GM19240 (cell line): Measurements from ENCODE around the gene FAH.

Experiments used
- DNase-seq: peaks from one replicate; pipeline ENCODE4 v3.0.0; 2011; ENCODE audit warnings: low spot score; ENCODE audit not compliant: insufficient read length

The FAH gene

DNA sequence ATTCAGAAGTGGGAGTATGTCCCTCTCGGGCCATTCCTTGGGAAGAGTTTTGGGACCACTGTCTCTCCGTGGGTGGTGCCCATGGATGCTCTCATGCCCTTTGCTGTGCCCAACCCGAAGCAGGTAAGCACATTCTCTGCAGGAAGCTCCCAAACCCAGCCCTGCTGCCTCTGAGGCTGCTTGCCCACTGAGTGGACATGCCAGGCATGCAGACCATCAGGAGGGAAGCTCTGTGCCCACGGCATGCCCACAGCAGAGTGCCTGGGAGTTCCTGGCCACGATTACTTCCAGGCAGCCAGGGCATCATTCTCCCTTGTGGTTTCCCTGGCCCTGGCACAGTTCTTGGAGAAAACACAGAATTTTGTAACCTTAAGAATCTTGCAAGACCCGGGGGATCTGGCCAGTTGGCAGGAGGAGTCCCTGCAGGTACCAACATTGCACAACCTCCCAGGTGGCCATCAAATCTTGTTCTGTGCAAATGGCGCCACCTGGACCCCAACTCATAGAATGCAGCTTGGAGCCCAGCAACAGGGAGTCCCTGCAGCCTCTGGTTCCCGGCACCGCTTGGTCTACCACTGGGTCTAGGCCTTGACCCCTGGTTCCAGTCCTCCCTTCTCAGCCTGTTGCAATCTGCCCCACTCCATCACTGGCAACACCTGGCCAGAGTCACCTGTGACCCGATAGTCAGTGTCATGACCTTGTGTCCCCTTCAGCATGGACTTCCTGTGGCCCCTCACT lies 20.4 kb downstream of the FAH start:
- peak; percentile 65 for DNase-seq

DNA sequence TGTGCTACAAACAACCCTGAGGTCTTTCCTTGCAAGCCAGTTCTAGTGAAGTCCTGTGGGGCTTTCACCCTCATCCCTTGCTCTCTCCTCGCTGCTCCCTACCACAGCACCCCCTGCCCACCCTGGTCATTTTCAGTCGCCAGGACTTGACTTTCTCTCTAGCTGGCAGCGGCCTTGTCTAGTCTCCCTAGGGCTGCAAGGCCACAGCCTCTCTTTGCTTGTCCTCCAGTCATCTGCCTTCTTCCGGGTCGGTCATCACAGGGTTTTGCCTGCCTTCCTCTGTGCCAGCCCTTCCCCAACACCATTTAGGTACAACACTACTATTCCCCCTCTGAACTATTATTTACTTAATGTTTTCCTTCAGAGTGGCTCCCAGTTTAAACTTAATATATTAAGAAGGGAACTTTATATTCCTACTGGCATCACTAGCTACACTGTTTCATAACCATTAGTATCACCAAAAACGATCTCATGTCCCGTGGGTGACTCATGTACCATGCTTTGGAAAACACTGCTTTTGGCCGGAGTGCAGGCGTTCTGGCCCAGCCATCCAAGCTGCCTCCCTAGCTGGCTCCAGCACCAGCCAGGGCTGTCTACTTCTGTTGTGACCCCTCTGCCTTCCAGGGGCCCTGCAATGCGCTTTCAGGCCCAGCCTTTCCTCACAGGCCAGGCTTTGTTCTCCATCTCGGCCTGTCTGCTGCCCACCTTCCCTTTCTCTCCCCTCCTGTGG lies 21.4 kb downstream of the FAH start:
- DNase-seq = no peak

DNA sequence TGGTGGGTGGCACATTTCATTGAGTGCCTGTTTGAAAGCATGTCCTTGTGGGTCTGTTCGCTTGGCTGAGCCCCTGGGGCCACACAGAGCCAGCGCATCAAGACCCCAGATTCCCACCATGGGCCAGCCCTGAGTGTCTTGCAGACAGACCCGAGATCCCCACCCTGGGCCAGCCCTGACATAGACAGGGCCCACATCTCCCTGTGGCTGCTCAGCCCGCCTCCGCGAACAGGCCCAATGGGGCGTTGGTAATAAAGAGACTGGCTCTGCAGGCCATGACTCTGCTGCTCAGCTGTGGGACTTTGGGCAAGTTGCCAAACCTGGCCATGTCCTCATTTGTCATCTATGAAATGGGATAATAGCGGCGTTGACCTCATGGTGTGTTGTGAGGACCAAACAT lies 22.6 kb downstream of the FAH start:
- DNase-seq = no peak

DNA sequence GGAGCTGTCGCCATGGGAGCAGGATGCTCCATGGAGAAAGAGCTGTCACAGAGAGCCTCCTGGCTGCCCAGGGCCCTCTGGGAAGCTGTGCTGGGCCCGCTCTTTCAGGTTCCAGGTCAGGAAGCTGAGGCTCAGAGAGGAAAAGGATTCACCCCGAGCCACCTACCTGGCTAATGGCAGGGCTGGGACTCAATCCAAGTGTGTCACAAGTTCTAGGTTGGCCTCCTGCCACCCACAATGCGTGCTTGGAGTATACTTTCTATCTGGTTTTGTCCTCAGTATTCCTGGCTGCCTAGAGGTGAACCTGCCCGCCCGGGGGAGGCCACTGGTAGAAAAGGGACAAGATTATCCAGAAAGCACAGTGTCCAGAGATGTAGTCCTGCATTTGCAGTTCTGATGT lies 23.6 kb downstream of the FAH start:
- no peak for DNase-seq

DNA sequence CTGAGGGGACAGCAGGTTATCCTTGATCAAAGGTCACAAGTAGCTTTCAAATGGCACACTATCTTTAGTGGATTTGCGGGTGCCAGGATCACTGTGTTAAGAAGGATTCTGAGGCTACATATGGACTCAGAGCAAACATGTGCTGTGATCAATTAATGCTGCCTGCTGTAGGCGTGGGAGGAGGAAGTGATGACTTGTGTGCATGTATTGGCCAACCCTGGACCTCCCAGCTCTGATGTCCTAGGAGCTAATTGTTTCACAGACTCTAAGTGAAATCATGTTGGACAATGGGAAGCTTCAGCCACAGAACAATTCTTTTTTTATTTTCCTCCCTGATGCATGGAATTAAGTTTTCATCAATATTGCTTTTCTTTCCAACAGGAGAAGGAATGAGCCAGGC lies 24.4 kb downstream of the FAH start:
- no peak for DNase-seq

DNA sequence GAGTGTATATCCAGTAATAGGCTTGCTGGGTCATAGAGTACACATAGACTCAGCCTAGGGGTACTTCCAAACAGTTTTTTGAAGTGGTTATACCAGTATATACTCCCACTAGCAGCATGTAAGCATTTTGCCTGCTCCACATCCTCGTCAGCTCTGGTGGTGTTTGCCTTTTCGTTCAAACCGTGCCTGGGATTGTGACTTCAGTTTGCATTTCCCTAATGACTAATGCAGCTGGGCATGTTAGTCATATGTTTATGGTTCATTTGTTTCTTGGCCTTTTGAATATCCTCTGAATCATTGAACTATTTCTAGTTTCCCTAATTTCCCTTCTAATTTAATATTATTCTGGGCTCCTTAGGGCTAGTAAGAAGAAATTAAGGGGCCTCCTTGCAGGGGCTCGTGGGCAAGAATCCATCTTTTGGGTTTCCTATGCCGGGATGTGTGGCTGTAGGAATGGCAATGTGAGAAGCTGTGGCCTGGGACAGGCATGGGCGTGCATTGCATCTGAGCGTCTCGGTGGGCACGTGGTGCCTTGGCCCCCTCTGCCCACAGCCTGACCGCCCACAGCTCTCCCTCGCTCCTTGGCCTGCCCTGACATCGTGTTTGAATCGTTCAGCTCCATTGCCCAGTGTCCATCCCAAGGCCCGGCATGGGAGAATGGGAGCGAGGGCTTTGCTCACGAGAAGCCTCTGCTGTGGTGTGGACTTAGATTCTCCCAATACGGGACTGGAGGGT lies 26.4 kb downstream of the FAH start:
- no peak for DNase-seq

DNA sequence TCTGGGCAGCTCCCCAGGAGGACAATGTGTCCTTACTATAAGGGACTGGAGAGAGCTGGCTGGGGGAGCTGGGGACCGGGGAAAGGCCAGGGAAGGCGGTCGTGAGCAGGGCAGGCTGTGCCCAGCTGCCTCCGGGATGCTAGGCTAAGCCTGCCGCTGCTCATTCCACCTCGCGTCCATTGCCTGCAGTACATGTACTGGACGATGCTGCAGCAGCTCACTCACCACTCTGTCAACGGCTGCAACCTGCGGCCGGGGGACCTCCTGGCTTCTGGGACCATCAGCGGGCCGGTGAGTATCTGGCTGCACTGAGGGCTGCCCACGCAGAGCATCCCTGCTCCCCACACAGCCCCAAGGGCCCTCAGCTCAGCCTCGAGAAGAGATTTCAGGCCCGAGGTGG lies 27.1 kb downstream of the FAH start:
- DNase-seq = no peak

DNA sequence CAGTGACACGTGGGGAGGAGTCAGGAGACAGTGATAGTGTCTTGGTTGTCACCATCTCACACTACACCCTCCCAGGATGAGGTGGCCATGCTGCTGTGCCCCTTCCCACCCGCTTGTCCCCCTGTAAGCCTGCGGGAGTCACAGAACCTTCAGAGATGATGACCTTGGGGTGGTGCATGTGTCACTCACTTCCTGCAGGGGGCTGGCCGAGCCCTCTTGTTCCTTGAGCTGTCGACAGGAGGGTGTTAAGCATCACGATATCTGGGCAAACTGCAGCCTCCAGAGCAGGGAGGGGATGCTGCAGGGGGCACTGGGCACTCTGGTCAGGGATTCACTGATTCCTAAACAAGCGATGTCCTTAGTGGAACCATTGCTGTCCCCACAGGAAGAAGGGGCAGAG lies 27.7 kb downstream of the FAH start:
- no peak for DNase-seq

DNA sequence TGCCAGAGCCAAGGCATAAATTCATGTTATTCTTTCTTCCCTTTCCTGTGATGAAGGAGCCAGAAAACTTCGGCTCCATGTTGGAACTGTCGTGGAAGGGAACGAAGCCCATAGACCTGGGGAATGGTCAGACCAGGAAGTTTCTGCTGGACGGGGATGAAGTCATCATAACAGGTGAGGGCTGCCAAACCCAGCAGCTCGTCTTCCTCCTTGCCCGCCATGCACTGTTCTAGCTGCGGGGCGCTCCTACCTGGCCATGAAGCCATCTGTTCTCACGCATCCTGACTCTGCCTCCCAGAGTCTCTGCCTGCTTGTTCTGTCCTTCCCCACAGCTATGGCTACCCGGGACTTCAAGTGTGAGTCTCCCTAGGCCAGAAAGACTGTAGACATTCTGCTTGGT lies 28.2 kb downstream of the FAH start:
- DNase-seq = no peak

DNA sequence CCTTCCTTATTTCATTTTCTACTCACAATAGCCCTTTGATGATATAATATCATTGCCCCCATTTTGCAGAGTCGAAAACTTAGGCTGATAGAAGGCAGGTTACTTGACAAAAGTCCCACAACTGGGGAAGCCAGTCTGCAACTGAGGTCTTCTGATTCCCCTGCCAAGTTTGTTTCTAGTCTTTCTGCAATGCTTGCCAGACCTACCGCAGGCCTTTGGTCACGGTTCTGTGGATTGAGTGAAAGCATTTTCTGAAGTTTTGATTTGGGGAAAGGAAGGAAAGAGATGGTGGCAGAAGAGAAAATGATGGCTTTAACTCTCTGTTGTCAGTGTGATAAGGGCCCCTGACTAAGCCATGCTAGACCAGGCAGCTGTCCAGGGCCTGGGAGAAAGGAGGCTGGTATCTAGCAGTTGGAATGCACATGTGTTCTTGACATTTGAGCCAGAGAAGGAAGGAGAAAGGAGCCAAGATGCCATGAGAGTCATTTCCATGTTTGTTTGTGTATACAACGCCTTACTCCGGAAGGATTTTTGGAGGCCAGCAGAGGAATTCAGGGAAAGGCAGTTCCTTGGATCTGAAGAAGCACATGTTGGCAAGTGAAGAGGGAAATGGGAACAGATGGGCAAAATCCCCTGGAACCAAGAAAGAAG lies 29.9 kb downstream of the FAH start:
- DNase-seq = no peak

DNA sequence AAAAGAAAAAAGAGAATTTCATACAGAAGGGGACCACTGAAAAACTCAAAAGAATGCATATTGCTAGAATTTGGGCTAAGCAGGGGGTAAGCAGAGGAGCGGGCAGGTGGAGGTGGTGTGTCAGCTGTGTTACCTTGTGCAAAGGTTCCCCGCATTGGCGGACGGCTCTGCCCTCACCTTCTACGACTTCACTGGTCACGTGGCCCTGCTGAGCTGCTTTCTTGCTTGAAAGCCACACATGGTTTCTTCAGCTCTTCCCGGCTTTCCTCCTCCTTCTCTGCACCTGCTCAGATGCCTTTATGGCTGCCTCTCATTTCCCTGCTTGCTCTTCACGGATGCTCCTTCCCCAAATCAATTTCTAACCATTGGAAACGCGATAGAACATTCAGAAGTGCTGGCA lies 30.5 kb downstream of the FAH start:
- DNase-seq = no peak

DNA sequence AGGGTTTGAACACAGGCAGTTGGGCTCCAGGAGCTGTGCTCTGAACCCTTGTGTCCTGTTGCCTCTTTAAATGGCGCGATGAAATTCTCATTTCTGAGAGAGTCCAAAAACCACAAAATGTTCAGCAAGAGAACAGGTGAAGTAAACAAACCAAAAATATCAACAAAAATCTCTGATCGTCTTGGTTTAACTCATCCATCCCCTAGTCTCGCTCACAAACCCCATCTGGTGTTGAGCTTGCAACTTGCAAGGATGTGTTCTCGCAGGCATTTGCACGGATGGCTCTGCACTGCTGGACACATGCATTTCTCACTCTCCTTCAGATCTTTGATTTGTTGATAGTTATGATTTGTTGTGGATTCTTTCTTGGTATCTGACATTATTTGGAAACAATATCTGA lies 31.1 kb downstream of the FAH start:
- DNase-seq = no peak

DNA sequence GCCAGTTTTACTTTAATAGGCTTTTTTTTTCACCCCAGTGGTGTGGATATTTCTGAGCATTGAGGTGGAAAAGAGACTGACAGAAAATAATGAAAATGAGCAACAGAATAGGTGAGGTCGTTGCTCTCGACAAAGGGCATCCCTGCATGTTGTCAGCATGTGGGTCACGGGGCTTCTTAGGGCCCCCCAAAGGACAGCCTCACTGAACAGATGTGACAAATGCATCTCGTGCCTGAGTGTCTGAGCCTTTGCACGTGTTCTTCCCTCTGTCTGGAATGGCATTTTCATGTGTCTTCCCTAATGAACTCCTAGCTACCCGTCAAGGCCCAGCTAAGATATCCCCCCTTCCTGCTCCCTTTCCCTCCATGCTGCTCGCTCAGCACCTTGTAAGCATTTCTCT lies 31.8 kb downstream of the FAH start:
- DNase-seq = no peak

DNA sequence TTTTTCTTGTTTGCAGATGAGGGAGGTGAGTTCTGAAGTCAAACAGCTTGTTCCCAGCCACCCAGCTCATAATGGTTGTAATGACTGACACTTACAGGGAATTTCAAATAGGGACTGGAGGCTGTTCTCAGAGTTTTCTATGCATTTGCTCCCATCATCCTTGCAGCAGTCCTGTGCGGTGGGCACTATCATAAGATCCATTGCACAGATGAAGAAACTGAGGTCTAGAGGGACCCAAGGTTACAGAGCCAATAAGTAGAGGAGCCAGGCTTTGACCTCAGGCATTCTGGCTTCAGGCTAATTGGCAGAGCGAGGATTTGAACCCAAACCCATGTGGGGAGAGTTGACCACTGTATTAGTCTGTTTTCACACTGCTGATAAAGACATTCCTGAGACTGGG lies 32.4 kb downstream of the FAH start:
- DNase-seq = no peak

DNA sequence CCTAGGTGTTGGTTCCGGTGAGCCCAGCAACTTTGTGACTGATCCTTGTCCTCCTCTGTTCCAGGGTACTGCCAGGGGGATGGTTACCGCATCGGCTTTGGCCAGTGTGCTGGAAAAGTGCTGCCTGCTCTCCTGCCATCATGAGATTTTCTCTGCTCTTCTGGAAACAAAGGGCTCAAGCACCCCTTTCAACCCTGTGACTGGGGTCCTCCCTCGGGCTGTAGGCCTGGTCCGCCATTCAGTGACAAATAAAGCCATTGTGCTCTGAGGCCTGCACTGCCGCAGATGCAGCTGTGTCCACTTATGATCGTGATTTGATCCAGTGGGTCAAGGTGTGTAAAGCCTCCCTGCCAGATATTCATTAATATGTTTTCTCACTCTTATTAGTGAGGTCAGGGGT lies 33.3 kb downstream of the FAH start:
- DNase-seq = no peak

DNA sequence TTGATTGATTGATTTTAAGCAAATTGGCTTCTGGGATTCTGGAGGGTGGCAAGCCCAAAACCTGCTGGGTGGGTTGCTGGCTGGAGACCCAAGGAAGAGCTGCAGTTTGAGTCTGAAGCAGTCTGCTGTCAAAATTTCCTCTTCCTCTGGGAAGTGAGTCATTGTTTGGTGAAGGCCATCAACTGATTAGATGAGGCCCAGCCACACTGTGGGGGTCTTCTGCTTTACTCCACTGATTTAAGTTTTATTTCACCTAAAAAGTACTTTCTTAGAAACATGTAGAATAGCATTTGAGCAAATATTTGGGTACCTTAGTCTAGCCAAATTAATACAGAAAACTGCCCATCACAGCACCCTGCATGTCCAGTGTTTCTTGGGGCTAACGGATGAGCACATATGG lies 33.8 kb downstream of the FAH start:
- DNase-seq = no peak

DNA sequence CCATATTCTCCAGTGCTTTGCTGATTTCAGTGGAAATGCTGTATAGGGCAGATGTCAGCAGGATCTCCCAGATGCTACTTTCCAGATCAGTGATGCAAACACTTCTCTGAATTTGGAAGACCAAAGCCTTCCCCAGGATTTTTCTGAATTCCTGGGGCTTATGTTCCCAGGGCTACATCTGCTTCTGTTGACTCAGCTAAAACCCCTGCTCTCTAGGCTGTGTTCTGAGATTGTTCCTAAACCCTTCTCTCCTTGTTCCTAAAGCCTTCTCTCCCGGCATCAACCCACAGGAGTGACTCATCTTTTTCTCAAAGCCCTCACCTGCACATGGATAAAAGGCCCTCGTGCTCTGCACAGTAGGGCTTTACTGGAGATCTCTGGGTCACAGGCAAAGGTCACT lies 35.5 kb downstream of the FAH start:
- DNase-seq = no peak

DNA sequence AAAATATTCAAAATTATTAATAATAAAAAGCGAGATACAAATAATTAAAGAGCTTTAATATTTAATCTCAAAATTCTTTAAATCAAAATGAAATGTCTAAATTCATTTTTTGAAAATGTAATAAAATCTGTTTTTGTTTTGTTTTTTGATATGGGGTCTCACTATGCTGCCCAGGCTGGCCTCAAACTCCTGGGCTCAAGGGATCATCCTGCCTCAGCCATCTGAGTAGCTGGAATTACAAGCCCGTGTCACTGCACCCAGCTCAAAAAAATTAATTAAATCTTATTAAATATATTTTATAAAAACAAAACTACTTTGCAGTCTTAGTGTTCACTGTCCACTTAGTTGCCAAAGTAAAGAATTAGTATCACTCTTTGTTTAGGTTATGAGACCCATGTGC lies 38.4 kb downstream of the FAH start:
- no peak for DNase-seq

DNA sequence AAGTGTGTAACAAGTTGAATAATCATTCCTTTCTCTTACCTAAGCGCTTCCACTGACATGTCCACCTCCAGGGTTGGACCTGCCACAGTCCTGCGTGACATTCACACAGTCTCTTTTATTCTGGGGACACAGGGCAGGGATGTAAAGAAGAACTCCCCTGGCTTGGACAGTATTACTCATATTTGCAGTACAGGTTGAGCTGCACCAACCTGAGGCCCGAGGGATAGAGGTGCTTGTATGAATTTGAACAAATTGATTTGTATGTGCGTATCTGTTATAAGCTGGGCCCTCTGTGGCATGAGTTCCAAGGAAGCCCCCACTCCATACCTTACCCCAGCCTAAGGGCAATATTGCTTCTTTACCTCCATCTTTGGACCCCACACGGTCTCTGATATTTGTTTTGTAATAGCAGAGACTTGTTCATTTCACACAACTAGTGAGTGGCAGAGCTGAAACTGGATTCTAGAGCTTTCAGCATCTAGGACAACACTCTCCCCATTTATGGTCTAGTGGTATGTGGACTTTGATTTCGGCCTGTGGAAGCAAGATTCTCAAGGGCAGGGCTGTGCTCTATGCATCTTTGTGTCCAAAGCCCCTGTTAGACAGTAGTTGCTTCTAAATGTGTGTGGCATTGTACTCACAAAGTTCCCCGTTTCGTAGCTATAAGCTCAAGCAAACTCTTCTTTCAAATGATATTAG lies 39.2 kb downstream of the FAH start:
- no peak for DNase-seq

DNA sequence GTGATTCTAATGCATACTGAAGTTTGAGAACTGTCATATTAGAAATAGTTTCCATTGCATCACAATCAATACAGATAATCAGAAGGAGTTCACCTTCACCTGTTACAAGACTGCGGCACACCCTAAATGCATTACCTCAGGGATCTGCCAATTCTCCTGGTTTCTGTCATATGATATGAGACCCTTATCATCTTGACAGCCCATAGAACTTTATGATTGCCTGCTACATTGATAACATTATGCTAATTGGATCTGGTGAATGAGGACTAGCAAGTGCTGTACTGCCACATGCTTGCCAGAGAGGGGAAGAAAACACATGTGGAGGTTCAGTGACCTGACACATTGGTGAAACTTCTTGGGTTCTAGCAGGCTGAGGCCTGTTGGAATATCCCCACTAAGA lies 41.4 kb downstream of the FAH start:
- DNase-seq = no peak

DNA sequence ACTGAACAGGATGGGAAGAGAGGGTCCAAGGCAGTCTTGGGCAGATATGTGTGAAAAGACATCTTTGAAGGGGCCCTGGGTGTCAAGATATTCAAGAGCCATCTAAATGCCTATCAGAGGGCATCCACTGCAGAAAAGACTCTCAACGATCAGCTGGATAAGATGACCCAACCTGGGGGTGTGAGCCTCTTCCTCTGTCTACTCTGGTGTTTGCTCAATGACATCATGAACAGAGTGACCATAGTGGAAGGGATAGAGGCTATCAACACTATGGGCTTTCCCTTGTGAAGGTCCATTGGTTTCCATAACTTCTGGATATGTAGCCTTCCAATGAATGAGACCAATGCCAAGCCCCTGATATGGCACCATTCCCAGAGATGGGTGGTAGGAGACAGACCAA lies 42.1 kb downstream of the FAH start:
- DNase-seq = no peak

DNA sequence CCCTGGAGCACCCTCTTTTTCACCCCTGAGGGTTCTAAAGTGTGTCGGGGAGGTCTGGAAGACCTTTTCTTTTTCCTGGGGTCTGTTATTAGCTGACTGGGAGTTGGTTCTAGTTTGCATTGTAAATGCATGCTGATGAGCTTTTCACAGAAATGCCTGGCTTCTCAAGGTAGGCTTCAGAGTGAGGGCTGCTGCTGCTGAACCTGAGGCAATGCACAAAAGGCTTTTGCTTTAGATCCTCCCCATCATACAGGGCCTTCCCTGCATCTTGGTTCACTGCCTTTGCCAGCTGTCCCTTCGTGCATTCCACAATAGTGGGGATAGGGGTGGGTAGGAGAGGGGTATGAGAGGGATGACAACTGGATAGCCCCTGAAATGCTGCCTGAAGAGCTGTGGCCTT lies 46.6 kb downstream of the FAH start:
- no peak for DNase-seq
